Measurements from ENCODE around the gene SUMO4.

The SUMO4 gene

GRCh38 chr6:149400050-149400449, at the start of gene SUMO4:
SUMO4 (plus strand) TSS chr6:149400262; CDS start chr6:149400392, 130 bp downstream.
- no peak for DNase-seq

GRCh38 chr6:149354009-149354408, 46.1 kb upstream of the SUMO4 start:
- no peak for DNase-seq

- no peak for DNase-seq
These were observed 43.8 kb upstream of the SUMO4 start for GRCh38 chr6:149356081-149356750.

- DNase-seq: no peak
These were observed 42.1 kb upstream of the SUMO4 start for GRCh38 chr6:149357726-149358538.

- no peak for DNase-seq
These were observed 40.6 kb upstream of the SUMO4 start for GRCh38 chr6:149359440-149359839.

- no peak for DNase-seq
These were observed 39.5 kb upstream of the SUMO4 start for GRCh38 chr6:149360536-149360935.

- DNase-seq: no peak
These were observed 37.8 kb upstream of the SUMO4 start for GRCh38 chr6:149362289-149362688.

- DNase-seq: no peak
These were observed 36.9 kb upstream of the SUMO4 start for GRCh38 chr6:149363154-149363553.

- DNase-seq: no peak
These were observed 35.5 kb upstream of the SUMO4 start for GRCh38 chr6:149364557-149364956.

GRCh38 chr6:149365197-149365596, 34.9 kb upstream of the SUMO4 start:
- DNase-seq: no peak

- no peak for DNase-seq
These were observed 33.7 kb upstream of the SUMO4 start for GRCh38 chr6:149366267-149366921.

- no peak for DNase-seq
These were observed 32.0 kb upstream of the SUMO4 start for GRCh38 chr6:149368065-149368464.

GRCh38 chr6:149371154-149371553, 28.9 kb upstream of the SUMO4 start:
- DNase-seq: no peak

- no peak for DNase-seq
These were observed 28.0 kb upstream of the SUMO4 start for GRCh38 chr6:149372062-149372461.

GRCh38 chr6:149373511-149373910, 26.6 kb upstream of the SUMO4 start:
- DNase-seq: no peak

- no peak for DNase-seq
These were observed 20.1 kb upstream of the SUMO4 start for GRCh38 chr6:149379977-149380376.

GRCh38 chr6:149380523-149380922, 19.5 kb upstream of the SUMO4 start:
- DNase-seq: no peak

- DNase-seq: no peak
These were observed 16.7 kb upstream of the SUMO4 start for GRCh38 chr6:149383371-149383770.

GRCh38 chr6:149384464-149384863, 15.6 kb upstream of the SUMO4 start:
- DNase-seq: no peak

GRCh38 chr6:149385998-149386646, 13.9 kb upstream of the SUMO4 start:
- no peak for DNase-seq

- DNase-seq: no peak
These were observed 12.1 kb upstream of the SUMO4 start for GRCh38 chr6:149387779-149388512.

GRCh38 chr6:149389509-149390297, 10.4 kb upstream of the SUMO4 start:
- no peak for DNase-seq

Measured in SIG-M5 (cell line).